ENCODE measurements around the gene FFAR1. TPM values are rescaled to one million over a fixed set of nuclear protein-coding genes. Genes with fewer than 3 reads are reported as not detected.

The FFAR1 gene
- total RNA-seq, 4 donors from 2014 or later = 0.32 TPM; not detected in 3

- 59 to 70% methylated on average over 2 to 7 of the region's 7 CpGs for WGBS, 2 donors (ENCODE audit: low coverage in 1 of 2)
Observed at GRCh38 chr19:35330475-35330874, 17.2 kb upstream of the FFAR1 start.

GRCh38 chr19:35331551-35332214 lies 16.0 kb upstream of the FFAR1 start:
- Histone ChIP-seq H3K4me1 (no peaks in the 10 kb centered on the region), H3K27ac (no peak overlapping the region), H3K9me3 (no peaks in the 10 kb centered on the region), H3K4me3 (no peak overlapping the region), H3K27me3 (peaks cover 22% of the 10 kb centered on the region), H3K36me3 (no peaks in the 10 kb centered on the region)
- no peak for DNase-seq
- WGBS, 2 donors (ENCODE audit: low coverage in 1 of 2) = 59 to 69% methylated on average over 4 to 14 of the region's 14 CpGs
- in situ Hi-C loops (cut with MboI; ENCODE audit: low pct_ligation_motif_present in 1 of 4, low pct_unique_long_range_greater_than_20kb in 1 of 4, low sequenced_read_pairs in 3 of 4) = no loop called here
- intact Hi-C loops (cut with DNase I; ENCODE audit: low total_unique reads) = no loop called here
- TF ChIP-seq POLR2A (IDR thresholded peaks at IDR 0.05) = no peak

More at GRCh38 chr19:35330475-35330874, 17.2 kb upstream of the FFAR1 start:
- H3K27me3 ChIP-seq = peaks cover 22% of the 10 kb centered on the region
- no peak overlapping the region for H3K27ac ChIP-seq
- in situ Hi-C loops (cut with MboI; ENCODE audit: low pct_ligation_motif_present in 1 of 4, low pct_unique_long_range_greater_than_20kb in 1 of 4, low sequenced_read_pairs in 3 of 4) (no loop called here), intact Hi-C loops (cut with DNase I; ENCODE audit: low total_unique reads) (no loop called here)
- no peak overlapping the region for H3K4me3 ChIP-seq
- DNase-seq = peak; percentile 26
- no peaks in the 10 kb centered on the region for H3K9me3 ChIP-seq
- no peaks in the 10 kb centered on the region for H3K4me1 ChIP-seq
- TF ChIP-seq EP300 (IDR thresholded peaks at IDR 0.05; ENCODE audit: low read depth) = no peak
- H3K36me3 ChIP-seq = no peaks in the 10 kb centered on the region

GRCh38 chr19:35332817-35333216 lies 14.9 kb upstream of the FFAR1 start:
- H3K27me3 ChIP-seq = peaks cover 22% of the 10 kb centered on the region
- 50 to 82% methylated on average over 3 to 12 of the region's 12 CpGs for WGBS, 2 donors (ENCODE audit: low coverage in 1 of 2)
- H3K36me3 ChIP-seq = no peaks in the 10 kb centered on the region
- TF ChIP-seq POLR2A (IDR thresholded peaks at IDR 0.05) = no peak
- no peak for TF ChIP-seq EP300 (IDR thresholded peaks at IDR 0.05; ENCODE audit: low read depth)
- no peak for TF ChIP-seq POLR2AphosphoS5 (IDR thresholded peaks at IDR 0.05)
- TF ChIP-seq, protein P1, sequence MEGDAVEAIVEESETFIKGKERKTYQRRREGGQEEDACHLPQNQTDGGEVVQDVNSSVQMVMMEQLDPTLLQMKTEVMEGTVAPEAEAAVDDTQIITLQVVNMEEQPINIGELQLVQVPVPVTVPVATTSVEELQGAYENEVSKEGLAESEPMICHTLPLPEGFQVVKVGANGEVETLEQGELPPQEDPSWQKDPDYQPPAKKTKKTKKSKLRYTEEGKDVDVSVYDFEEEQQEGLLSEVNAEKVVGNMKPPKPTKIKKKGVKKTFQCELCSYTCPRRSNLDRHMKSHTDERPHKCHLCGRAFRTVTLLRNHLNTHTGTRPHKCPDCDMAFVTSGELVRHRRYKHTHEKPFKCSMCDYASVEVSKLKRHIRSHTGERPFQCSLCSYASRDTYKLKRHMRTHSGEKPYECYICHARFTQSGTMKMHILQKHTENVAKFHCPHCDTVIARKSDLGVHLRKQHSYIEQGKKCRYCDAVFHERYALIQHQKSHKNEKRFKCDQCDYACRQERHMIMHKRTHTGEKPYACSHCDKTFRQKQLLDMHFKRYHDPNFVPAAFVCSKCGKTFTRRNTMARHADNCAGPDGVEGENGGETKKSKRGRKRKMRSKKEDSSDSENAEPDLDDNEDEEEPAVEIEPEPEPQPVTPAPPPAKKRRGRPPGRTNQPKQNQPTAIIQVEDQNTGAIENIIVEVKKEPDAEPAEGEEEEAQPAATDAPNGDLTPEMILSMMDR (IDR thresholded peaks at IDR 0.05) = no peak
- no peak overlapping the region for H3K27ac ChIP-seq
- in situ Hi-C loops (cut with MboI; ENCODE audit: low pct_ligation_motif_present in 1 of 4, low pct_unique_long_range_greater_than_20kb in 1 of 4, low sequenced_read_pairs in 3 of 4) = no loop called here
- H3K9me3 ChIP-seq = no peaks in the 10 kb centered on the region
- no peak for DNase-seq
- intact Hi-C loops (cut with DNase I; ENCODE audit: low total_unique reads) = no loop called here
- H3K4me3 ChIP-seq = no peak overlapping the region
- H3K4me1 ChIP-seq = no peaks in the 10 kb centered on the region

DNA sequence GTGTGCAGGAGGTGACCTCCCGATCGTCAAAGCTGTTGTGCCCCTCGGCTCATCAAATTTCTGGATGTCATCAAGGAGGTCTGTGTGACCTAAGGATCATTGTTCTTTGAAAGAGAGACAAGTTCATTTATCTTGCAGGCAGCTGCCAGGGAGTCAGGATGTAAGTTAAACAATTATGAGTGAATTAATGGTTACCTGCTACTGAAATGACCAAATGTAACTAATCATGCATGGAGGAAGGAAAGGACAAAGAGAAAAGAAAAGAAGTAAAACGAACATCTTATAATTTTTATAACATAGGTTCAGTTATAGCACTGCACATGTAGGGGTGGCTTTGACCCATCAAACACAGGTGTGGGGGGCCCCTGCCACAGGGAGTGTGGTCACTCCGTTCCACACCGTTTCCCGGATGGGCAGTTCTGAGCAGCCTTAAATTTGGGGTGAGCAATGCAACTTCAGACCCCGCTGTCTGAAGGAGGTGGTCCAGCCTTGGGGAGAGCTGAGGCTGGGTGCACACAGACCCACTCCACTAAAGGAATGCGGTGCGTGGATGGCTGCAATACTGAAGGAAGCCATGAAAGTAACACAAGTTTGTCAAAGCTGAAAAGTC lies 13.5 kb upstream of the FFAR1 start:
- in situ Hi-C loops (cut with MboI; ENCODE audit: low pct_ligation_motif_present in 1 of 4, low pct_unique_long_range_greater_than_20kb in 1 of 4, low sequenced_read_pairs in 3 of 4) (no loop called here), intact Hi-C loops (cut with DNase I; ENCODE audit: low total_unique reads) (no loop called here)
- no peak for DNase-seq
- Histone ChIP-seq H3K27me3 (peaks cover 22% of the 10 kb centered on the region), H3K27ac (no peak overlapping the region), H3K36me3 (no peaks in the 10 kb centered on the region), H3K9me3 (no peaks in the 10 kb centered on the region), H3K4me1 (no peaks in the 10 kb centered on the region), H3K4me3 (no peak overlapping the region)
- no peak for TF ChIP-seq POLR2AphosphoS5 (IDR thresholded peaks at IDR 0.05)
- TF ChIP-seq, protein P1 (IDR thresholded peaks at IDR 0.05) = no peak
- TF ChIP-seq POLR2A (IDR thresholded peaks at IDR 0.05) = no peak
- no peak for TF ChIP-seq EP300 (IDR thresholded peaks at IDR 0.05; ENCODE audit: low read depth)
- WGBS, 2 donors (ENCODE audit: low coverage in 1 of 2) = 67% methylated on average over 4 to 10 of the region's 10 CpGs

GRCh38 chr19:35336166-35336955 lies 11.3 kb upstream of the FFAR1 start:
- H3K4me3 ChIP-seq = no peak overlapping the region
- no peaks in the 10 kb centered on the region for H3K9me3 ChIP-seq
- WGBS, 2 donors (ENCODE audit: low coverage in 1 of 2) = 93 to 96% methylated on average over 12 to 21 of the region's 21 CpGs
- H3K36me3 ChIP-seq = no peaks in the 10 kb centered on the region
- in situ Hi-C loops (cut with MboI; ENCODE audit: low pct_ligation_motif_present in 1 of 4, low pct_unique_long_range_greater_than_20kb in 1 of 4, low sequenced_read_pairs in 3 of 4) (no loop called here), intact Hi-C loops (cut with DNase I; ENCODE audit: low total_unique reads) (no loop called here)
- peaks cover 6% of the 10 kb centered on the region for H3K27me3 ChIP-seq
- TF ChIP-seq POLR2AphosphoS5 (IDR thresholded peaks at IDR 0.05) (no peak), POLR2A (IDR thresholded peaks at IDR 0.05) (no peak), EP300 (IDR thresholded peaks at IDR 0.05; ENCODE audit: low read depth) (no peak)
- TF ChIP-seq, protein P1 (IDR thresholded peaks at IDR 0.05) = no peak
- H3K4me1 ChIP-seq = no peaks in the 10 kb centered on the region
- no peak overlapping the region for H3K27ac ChIP-seq
- no peak for DNase-seq

Measured in transverse colon (tissue), 4 donors.